ENCODE results near the gene FOXF2. TPM values are rescaled to one million over a fixed set of nuclear protein-coding genes. Genes with fewer than 3 reads are reported as not detected.
A peak's percentile ranks its signal among the peaks of the same experiment; 100 is the strongest.

FOXF2 gene
- total RNA-seq (10 to 100 TPM; 17.2 to 22.9 TPM), polyA plus RNA-seq (10 to 100 TPM in 1 of 2 donors, 1 to 10 TPM in 1; 8.3 to 11.4 TPM)
- long read RNA-seq, donor 1, transcript FOXF2-202 (2 exons, 2,451 nt) = major isoform, 40 of 40 reads
- long read RNA-seq, donor 1, partial matches to known transcripts = 0 of 40 reads
- long read RNA-seq, donor 1, other reads (novel, unspliced or antisense) = 0 of 40 reads
- long read RNA-seq, donor 2, transcript FOXF2-202 (2 exons, 2,451 nt) = major isoform, 18 of 27 reads
- long read RNA-seq, donor 2, partial matches to known transcripts = 9 of 27 reads
- long read RNA-seq, donor 2, other reads (novel, unspliced or antisense) = 0 of 27 reads
- long read RNA-seq, donor 3, transcript FOXF2-202 (2 exons, 2,451 nt) = major isoform, 14 of 27 reads
- long read RNA-seq, donor 3, partial matches to known transcripts = 13 of 27 reads
- long read RNA-seq, donor 3, other reads (novel, unspliced or antisense) = 0 of 27 reads
- long read RNA-seq, donor 4, transcript FOXF2-202 (2 exons, 2,451 nt) = major isoform, 12 of 31 reads
- long read RNA-seq, donor 4, partial matches to known transcripts = 19 of 31 reads
- long read RNA-seq, donor 4, other reads (novel, unspliced or antisense) = 0 of 31 reads
- long read RNA-seq, donor 5, transcript FOXF2-202 (2 exons, 2,451 nt) = major isoform, 30 of 30 reads
- long read RNA-seq, donor 5, partial matches to known transcripts = 0 of 30 reads
- long read RNA-seq, donor 5, other reads (novel, unspliced or antisense) = 0 of 30 reads

DNA sequence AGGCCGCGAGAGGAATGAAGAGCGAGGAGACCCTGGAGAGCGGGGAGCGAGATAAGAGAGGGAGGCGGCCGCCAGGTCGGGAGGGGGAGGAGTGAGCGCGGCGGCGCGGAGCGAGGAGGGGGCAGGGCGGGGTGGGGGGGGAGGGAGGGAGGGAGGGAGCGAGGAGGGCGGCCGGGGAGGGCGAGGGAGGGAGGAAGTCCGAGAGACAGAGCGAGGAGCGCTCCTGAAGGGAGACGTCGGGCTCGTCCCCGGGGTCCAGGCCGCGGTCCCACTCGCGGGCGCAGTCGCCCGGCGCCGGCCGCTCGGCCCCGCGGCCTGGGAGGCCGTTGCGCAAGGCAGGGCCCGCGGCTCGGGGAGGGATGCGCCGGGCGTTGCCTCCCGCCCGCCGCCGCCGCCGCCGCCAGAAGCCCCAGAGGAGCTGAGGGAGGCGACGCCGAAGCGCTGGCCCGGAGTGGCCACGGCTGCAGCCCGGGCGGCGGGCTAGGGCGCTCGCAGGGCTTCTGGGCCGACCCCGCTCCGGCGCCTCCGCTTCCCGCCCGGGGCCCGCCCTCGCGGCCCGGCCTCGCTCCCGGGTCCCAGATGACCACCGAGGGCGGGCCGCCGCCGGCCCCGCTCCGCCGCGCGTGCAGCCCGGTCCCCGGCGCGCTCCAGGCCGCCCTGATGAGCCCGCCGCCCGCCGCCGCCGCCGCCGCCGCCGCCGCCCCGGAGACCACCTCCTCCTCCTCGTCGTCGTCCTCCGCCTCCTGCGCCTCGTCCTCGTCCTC is at the start of gene FOXF2:
Gene FOXF2 (plus strand): TSS at position 208 of the 764 bp plus-strand sequence. CDS start 372 bp downstream, at position 580.
- peaks cover 11 to 57% (median 16%) of the 10 kb centered on the region in 3 donors for H3K27me3 ChIP-seq (ENCODE audit: control insufficient read depth in 3 of 3, insufficient read depth in 3 of 3, low read length in 2 of 3)
- peaks cover 0 to 4% (median 0%) of the 10 kb centered on the region in 4 donors for H3K9me3 ChIP-seq (ENCODE audit: control insufficient read depth in 4 of 4, insufficient read depth in 3 of 4, low read length in 3 of 4)
- DNase-seq = peak; percentile 87 to 93 (median 90)
- 1 to 3% methylated on average over 34 to 110 of the region's 112 CpGs for WGBS, 2 donors
- peak within 1 kb of the TSS in 1 of 2 donors; percentile 79 for H3K27ac ChIP-seq (ENCODE audit: low read depth in 1 of 2, low read length in 1 of 2)
- H3K9ac ChIP-seq (ENCODE audit: insufficient read depth in 1 of 2, low read length in 2 of 2) = peak within 1 kb of the TSS in 1 of 2 donors; percentile 45
- TF ChIP-seq, protein P1, sequence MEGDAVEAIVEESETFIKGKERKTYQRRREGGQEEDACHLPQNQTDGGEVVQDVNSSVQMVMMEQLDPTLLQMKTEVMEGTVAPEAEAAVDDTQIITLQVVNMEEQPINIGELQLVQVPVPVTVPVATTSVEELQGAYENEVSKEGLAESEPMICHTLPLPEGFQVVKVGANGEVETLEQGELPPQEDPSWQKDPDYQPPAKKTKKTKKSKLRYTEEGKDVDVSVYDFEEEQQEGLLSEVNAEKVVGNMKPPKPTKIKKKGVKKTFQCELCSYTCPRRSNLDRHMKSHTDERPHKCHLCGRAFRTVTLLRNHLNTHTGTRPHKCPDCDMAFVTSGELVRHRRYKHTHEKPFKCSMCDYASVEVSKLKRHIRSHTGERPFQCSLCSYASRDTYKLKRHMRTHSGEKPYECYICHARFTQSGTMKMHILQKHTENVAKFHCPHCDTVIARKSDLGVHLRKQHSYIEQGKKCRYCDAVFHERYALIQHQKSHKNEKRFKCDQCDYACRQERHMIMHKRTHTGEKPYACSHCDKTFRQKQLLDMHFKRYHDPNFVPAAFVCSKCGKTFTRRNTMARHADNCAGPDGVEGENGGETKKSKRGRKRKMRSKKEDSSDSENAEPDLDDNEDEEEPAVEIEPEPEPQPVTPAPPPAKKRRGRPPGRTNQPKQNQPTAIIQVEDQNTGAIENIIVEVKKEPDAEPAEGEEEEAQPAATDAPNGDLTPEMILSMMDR (IDR thresholded peaks at IDR 0.05; ENCODE audit: control extremely low read depth, extremely low read depth) = no peak
- peaks cover 0 to 34% (median 0%) of the 10 kb centered on the region in 4 donors for H3K36me3 ChIP-seq (ENCODE audit: control insufficient read depth in 4 of 4, insufficient read depth in 4 of 4, low read length in 4 of 4)
- no peak for ATAC-seq (ENCODE audit: insufficient read depth, low FRiP score)
- peak within 1 kb of the TSS; percentile 51 for H3K4me3 ChIP-seq
- H3K4me1 ChIP-seq (ENCODE audit: control insufficient read depth in 5 of 5, insufficient read depth in 5 of 5, low read length in 5 of 5) = peaks cover 0 to 36% (median 12%) of the 10 kb centered on the region in 5 donors

GRCh38 chr6:1346101-1346500 is 43.3 kb upstream of the FOXF2 start:
- no peaks in the 10 kb centered on the region for H3K36me3 ChIP-seq (ENCODE audit: control insufficient read depth in 4 of 4, insufficient read depth in 4 of 4, low read length in 4 of 4)
- peak overlapping the region in 1 of 2 donors; percentile 73 for H3K9ac ChIP-seq (ENCODE audit: insufficient read depth in 1 of 2, low read length in 2 of 2)
- H3K9me3 ChIP-seq (ENCODE audit: control insufficient read depth in 4 of 4, insufficient read depth in 3 of 4, low read length in 3 of 4) = peaks cover 0 to 4% (median 3%) of the 10 kb centered on the region in 4 donors
- DNase-seq (peak in 2 of 3 donors; percentile 52 to 66), ATAC-seq (ENCODE audit: insufficient read depth, low FRiP score) (no peak)
- TF ChIP-seq, protein P1 (IDR thresholded peaks at IDR 0.05; ENCODE audit: control extremely low read depth, extremely low read depth) = no peak
- H3K27ac ChIP-seq (ENCODE audit: low read depth in 1 of 2, low read length in 1 of 2) = no peak overlapping the region
- no peaks in the 10 kb centered on the region for H3K27me3 ChIP-seq (ENCODE audit: control insufficient read depth in 3 of 3, insufficient read depth in 3 of 3, low read length in 2 of 3)
- H3K4me1 ChIP-seq (ENCODE audit: control insufficient read depth in 5 of 5, insufficient read depth in 5 of 5, low read length in 5 of 5) = peaks cover 0 to 54% (median 30%) of the 10 kb centered on the region in 5 donors
- H3K4me3 ChIP-seq = no peak overlapping the region

- no peaks in the 10 kb centered on the region for H3K27me3 ChIP-seq (ENCODE audit: control insufficient read depth in 3 of 3, insufficient read depth in 3 of 3, low read length in 2 of 3)
Measured at GRCh38 chr6:1346558-1347091, 42.8 kb upstream of the FOXF2 start.

More at GRCh38 chr6:1346558-1347091, 42.8 kb upstream of the FOXF2 start:
- Histone ChIP-seq H3K27ac (ENCODE audit: low read depth in 1 of 2, low read length in 1 of 2) (peak overlapping the region in 1 of 2 donors; percentile 90), H3K4me3 (no peak overlapping the region), H3K36me3 (ENCODE audit: control insufficient read depth in 4 of 4, insufficient read depth in 4 of 4, low read length in 4 of 4) (no peaks in the 10 kb centered on the region), H3K9me3 (ENCODE audit: control insufficient read depth in 4 of 4, insufficient read depth in 3 of 4, low read length in 3 of 4) (peaks cover 0 to 8% (median 5%) of the 10 kb centered on the region in 4 donors), H3K9ac (ENCODE audit: insufficient read depth in 1 of 2, low read length in 2 of 2) (peak overlapping the region in 1 of 2 donors; percentile 73), H3K4me1 (ENCODE audit: control insufficient read depth in 5 of 5, insufficient read depth in 5 of 5, low read length in 5 of 5) (peaks cover 0 to 54% (median 30%) of the 10 kb centered on the region in 5 donors)
- ATAC-seq (ENCODE audit: insufficient read depth, low FRiP score) (peak; percentile 36), DNase-seq (peak; percentile 67 to 89 (median 76))
- TF ChIP-seq, protein P1 (IDR thresholded peaks at IDR 0.05; ENCODE audit: control extremely low read depth, extremely low read depth) = no peak
- 62 to 79% methylated on average over 5 of the region's 5 CpGs for WGBS, 2 donors

All from lung (tissue), 16 donors.